H9 (cell line): ENCODE data around the gene CFL1. TPM values are rescaled to one million over a fixed set of nuclear protein-coding genes. Genes with fewer than 3 reads are reported as not detected.

Experiments
- DNase-seq: peaks from one replicate; pipeline ENCODE4 v3.0.0-alpha.2; 2017
- H2AFZ ChIP-seq: one replicate; pipeline ENCODE4 v1.6.1; 2013; ENCODE audit warnings: mild to moderate bottlenecking, low read length, control low read depth, moderate library complexity
- H2AK5ac ChIP-seq: 2 replicates; pipeline ENCODE4 v1.6.1; 2013; ENCODE audit warnings: low read length, control low read depth, mixed read lengths; ENCODE audit not compliant: insufficient read length
- H2BK120ac ChIP-seq: one replicate; pipeline ENCODE4 v1.6.1; 2013; ENCODE audit warnings: low read depth, mild to moderate bottlenecking, low read length, control low read depth, inconsistent platforms; ENCODE audit not compliant: poor library complexity, severe bottlenecking
- H2BK12ac ChIP-seq: 2 replicates; pipeline ENCODE4 v1.6.1; 2013; ENCODE audit warnings: low read length, control low read depth, mixed read lengths, low read depth; ENCODE audit not compliant: insufficient read length
- H2BK15ac ChIP-seq: 2 replicates; pipeline ENCODE4 v1.6.1; 2013; ENCODE audit warnings: low read depth, low read length, control low read depth
- H2BK20ac ChIP-seq: one replicate; pipeline ENCODE4 v1.6.1; 2013; ENCODE audit warnings: low read depth, mild to moderate bottlenecking, low read length, control low read depth, inconsistent platforms; ENCODE audit not compliant: poor library complexity, severe bottlenecking
- H2BK5ac ChIP-seq: 2 replicates; pipeline ENCODE4 v1.6.1; 2013; ENCODE audit warnings: low read length, control low read depth, mixed read lengths; ENCODE audit not compliant: insufficient read length
- H3K14ac ChIP-seq: 2 replicates; pipeline ENCODE4 v1.6.1; 2013; ENCODE audit warnings: low read length, control low read depth; ENCODE audit not compliant: insufficient read depth
- H3K18ac ChIP-seq: 2 replicates; pipeline ENCODE4 v1.6.1; 2013; ENCODE audit warnings: low read depth, mild to moderate bottlenecking, mixed read lengths, low read length, control low read depth; ENCODE audit not compliant: insufficient read length
- H3K23ac ChIP-seq: 2 replicates; pipeline ENCODE4 v1.6.1; 2013; ENCODE audit warnings: low read length, control low read depth, mixed read lengths, low read depth; ENCODE audit not compliant: insufficient read length
- H3K23me2 ChIP-seq: 2 replicates; pipeline ENCODE4 v1.6.1; 2013; ENCODE audit warnings: low read depth, mild to moderate bottlenecking, mixed read lengths, low read length, control low read depth; ENCODE audit not compliant: insufficient read length, poor library complexity, severe bottlenecking
- H3K27ac ChIP-seq: 2 replicates; pipeline ENCODE4 v1.5.1; 2013; ENCODE audit warnings: low read length, control low read depth, mixed read lengths, low read depth; ENCODE audit not compliant: insufficient read length
- H3K27me3 ChIP-seq: 2 replicates; pipeline ENCODE4 v1.6.1; 2013; ENCODE audit warnings: low read length, control low read depth, inconsistent platforms; ENCODE audit not compliant: insufficient read depth
- H3K4ac ChIP-seq: 2 replicates; pipeline ENCODE4 v1.6.1; 2013; ENCODE audit warnings: low read depth, mild to moderate bottlenecking, control low read depth, inconsistent platforms, low read length, moderate library complexity
- H3K4me1 ChIP-seq: 2 replicates; pipeline ENCODE4 v1.6.1; 2013; ENCODE audit warnings: low read length, control low read depth, inconsistent platforms; ENCODE audit not compliant: insufficient read depth
- H3K4me2 ChIP-seq: 2 replicates; pipeline ENCODE4 v1.6.1; 2013; ENCODE audit warnings: low read length, control low read depth, mixed read lengths; ENCODE audit not compliant: insufficient read length, insufficient read depth
- H3K56ac ChIP-seq: 2 replicates; pipeline ENCODE4 v1.6.1; 2013; ENCODE audit warnings: low read depth, mild to moderate bottlenecking, mixed read lengths, low read length, control low read depth; ENCODE audit not compliant: insufficient read length
- H3K79me1 ChIP-seq: 2 replicates; pipeline ENCODE4 v1.6.1; 2013; ENCODE audit warnings: low read depth, mild to moderate bottlenecking, moderate library complexity, low read length, control low read depth, inconsistent platforms; ENCODE audit not compliant: insufficient read depth, poor library complexity, severe bottlenecking
- H3K79me2 ChIP-seq: 2 replicates; pipeline ENCODE4 v1.6.1; 2013; ENCODE audit warnings: low read length, control low read depth, inconsistent platforms; ENCODE audit not compliant: insufficient read depth
- H3K9ac ChIP-seq: 2 replicates; pipeline ENCODE4 v1.6.1; 2013; ENCODE audit warnings: low read length, control low read depth, mixed read lengths; ENCODE audit not compliant: insufficient read length; ENCODE audit errors: extremely low read depth
- H3K9me3 ChIP-seq: one replicate; pipeline ENCODE4 v1.6.1; 2013; ENCODE audit warnings: low read depth, low read length, inconsistent platforms; ENCODE audit not compliant: control insufficient read depth
- H3T11ph ChIP-seq: one replicate; pipeline ENCODE4 v1.6.1; 2013; ENCODE audit warnings: mild to moderate bottlenecking, low read length, control low read depth, inconsistent platforms
- H4K20me1 ChIP-seq: one replicate; pipeline ENCODE4 v1.6.1; 2013; ENCODE audit not compliant: control insufficient read depth, insufficient read length, insufficient read depth
- H4K5ac ChIP-seq: 2 replicates; pipeline ENCODE4 v1.6.1; 2013; ENCODE audit warnings: low read depth, mild to moderate bottlenecking, mixed read lengths, low read length, control low read depth; ENCODE audit not compliant: insufficient read length
- H4K8ac ChIP-seq: replicated peaks from 2 replicates; pipeline ENCODE4 v1.6.1; 2013; ENCODE audit warnings: low read length, control low read depth, mixed read lengths, low read depth; ENCODE audit not compliant: insufficient read length
- H4K91ac ChIP-seq: 2 replicates; pipeline ENCODE4 v1.6.1; 2013; ENCODE audit warnings: low read depth, mild to moderate bottlenecking, moderate library complexity, mixed read lengths, low read length, control low read depth; ENCODE audit not compliant: insufficient read length
- H3K27ac Mint-ChIP-seq, 3 experiments: 2 replicates in 2 of 3; 3 replicates in 1 of 3; pipeline ENCODE4 v1.8.0; 2020 to 2021; ENCODE audit warnings: mixed read lengths in 3 of 3, mild to moderate bottlenecking in 1 of 3, moderate library complexity in 1 of 3
- H3K27me3 Mint-ChIP-seq: 2 replicates; pipeline ENCODE4 v1.8.0; 2021; ENCODE audit warnings: low read depth, mild to moderate bottlenecking, moderate library complexity, mixed read lengths
- H3K36me3 Mint-ChIP-seq, 3 experiments: 2 replicates in 2 of 3; 3 replicates in 1 of 3; pipeline ENCODE4 v1.8.0; 2020 to 2021; ENCODE audit warnings: low read depth in 3 of 3, mixed read lengths in 3 of 3; ENCODE audit not compliant: insufficient read depth in 1 of 3
- H3K4me1 Mint-ChIP-seq, 2 experiments: 2 replicates each; pipeline ENCODE4 v1.8.0; 2020; ENCODE audit warnings: mixed read lengths in 2 of 2
- H3K4me3 Mint-ChIP-seq, 2 experiments: 2 replicates in 1 of 2; 3 replicates in 1 of 2; pipeline ENCODE4 v1.8.0; 2020 to 2021; ENCODE audit warnings: mild to moderate bottlenecking in 2 of 2, mixed read lengths in 2 of 2, moderate library complexity in 1 of 2
- H3K9me3 Mint-ChIP-seq, 2 experiments: 2 replicates in 1 of 2; 3 replicates in 1 of 2; pipeline ENCODE4 v1.8.0; 2020; ENCODE audit warnings: mild to moderate bottlenecking in 2 of 2, mixed read lengths in 2 of 2, moderate library complexity in 1 of 2
- CTCF ChIP-seq: fragments of 200-600 bp; sonication (generic); conservative IDR thresholded peaks from 3 replicates; pipeline ENCODE4 v1.8.0; 2021; ENCODE audit warnings: antibody characterized with exemption, mild to moderate bottlenecking
- WGBS: extraction: QIAGEN DNeasy Blood & Tissue Kit; methylation state at CpG from one replicate; pipeline ENCODE4 v1.1.7; 2013; ENCODE audit warnings: missing lambda C conversion rate, low lambda C conversion rate, mixed read lengths; ENCODE audit not compliant: insufficient read length; ENCODE audit errors: extremely low coverage; 5-methylcytosine and 5-hydroxymethylcytosine counted together
- total RNA-seq: library from RNA; stranded (reverse); gene quantifications from 2 replicates; pipeline ENCODE4 v1.2.1, GENCODE V29; 2021

CFL1 gene
- total RNA-seq, 1 experiment from 2014 or later = 1,107 TPM

GRCh38 chr11:65806979-65807378 lies 51.0 kb downstream of the CFL1 start:
- no peak for TF ChIP-seq CTCF
- H3K27me3 Mint-ChIP-seq = peaks cover 33% of the 10 kb centered on the region
- Histone ChIP-seq H3K14ac (no peak overlapping the region), H3K4me1 (no peaks in the 10 kb centered on the region), H3K27ac (no peak overlapping the region), H3K18ac (no peak overlapping the region), H3K79me1 (no peaks in the 10 kb centered on the region), H4K8ac (no peak overlapping the region), H4K5ac (no peak overlapping the region), H2BK20ac (no peak overlapping the region), H2BK5ac (no peak overlapping the region), H3K9me3 (no peaks in the 10 kb centered on the region), H4K20me1 (no peaks in the 10 kb centered on the region), H3K9ac (no peak overlapping the region), H3K79me2 (no peaks in the 10 kb centered on the region), H3K56ac (no peak overlapping the region), H2BK120ac (no peak overlapping the region), H3K4me2 (no peak overlapping the region), H3T11ph (no peak overlapping the region), H2AFZ (no peak overlapping the region), H2BK12ac (no peak overlapping the region), H3K23ac (no peak overlapping the region), H2BK15ac (no peak overlapping the region), H3K27me3 (no peaks in the 10 kb centered on the region; the same call in 1 of the 2 replicates), H4K91ac (no peak overlapping the region), H3K4ac (no peak overlapping the region), H3K23me2 (no peaks in the 10 kb centered on the region), H2AK5ac (no peak overlapping the region)
- WGBS = no CpG with 5 or more reads among the region's 6 CpGs
- no peak overlapping the region for H3K27ac Mint-ChIP-seq
- no peaks in the 10 kb centered on the region; a peak in 1 of 7 replicates for H3K36me3 Mint-ChIP-seq
- no peak for DNase-seq
- H3K9me3 Mint-ChIP-seq = no peaks in the 10 kb centered on the region
- no peak overlapping the region for H3K4me3 Mint-ChIP-seq
- H3K4me1 Mint-ChIP-seq = peaks cover 2 to 11% of the 10 kb centered on the region in 2 experiments; a peak in 2 of 4 replicates

Other genes starting within 250 kb of the CFL1 start
- 57.9 and 61.1 TPM in 2 replicates for gene MAP3K11, start 244.0 kb downstream of the CFL1 start, total RNA-seq
- 48.3 and 50.5 TPM in 2 replicates for gene PCNX3, start 242.4 kb downstream of the CFL1 start, total RNA-seq
- gene SIPA1, start 220.1 kb downstream of the CFL1 start, total RNA-seq = 32.0 and 37.4 TPM in 2 replicates
- 43.3 and 48.8 TPM in 2 replicates for gene RELA, start 195.3 kb downstream of the CFL1 start, total RNA-seq
- gene KAT5, start 145.9 kb downstream of the CFL1 start, total RNA-seq = 56.7 and 57.4 TPM in 2 replicates
- 53.8 and 57.7 TPM in 2 replicates for gene RNASEH2C, start 137.4 kb downstream of the CFL1 start, total RNA-seq
- gene AP5B1, start 77.2 kb downstream of the CFL1 start, total RNA-seq = 9.4 and 9.6 TPM in 2 replicates
- gene OVOL1, start 71.1 kb downstream of the CFL1 start, total RNA-seq = 5.1 and 5.7 TPM in 2 replicates
- 0.88 and 1.2 TPM in 2 replicates for gene SNX32, start 24.2 kb downstream of the CFL1 start, total RNA-seq
- 45.0 and 49.2 TPM in 2 replicates for gene MUS81, start 2.3 kb upstream of the CFL1 start, total RNA-seq
- 22.9 and 26.2 TPM in 2 replicates for gene EFEMP2, start 14.6 kb upstream of the CFL1 start, total RNA-seq
- gene CTSW, start 21.7 kb upstream of the CFL1 start, total RNA-seq = not detected in 2 replicates
- gene FIBP, start 30.3 kb upstream of the CFL1 start, total RNA-seq = 86.8 and 87.0 TPM in 2 replicates
- 23.3 and 23.4 TPM in 2 replicates for gene CCDC85B, start 32.5 kb upstream of the CFL1 start, total RNA-seq
- 33.7 and 36.1 TPM in 2 replicates for gene FOSL1, start 42.2 kb upstream of the CFL1 start, total RNA-seq
- 14.0 and 15.7 TPM in 2 replicates for gene C11orf68, start 60.9 kb upstream of the CFL1 start, total RNA-seq
- 101 and 105 TPM in 2 replicates for gene DRAP1, start 61.2 kb upstream of the CFL1 start, total RNA-seq
- 2.2 and 3.1 TPM in 2 replicates for gene TSGA10IP, start 87.3 kb upstream of the CFL1 start, total RNA-seq
- gene SART1, start 103.6 kb upstream of the CFL1 start, total RNA-seq = 52.0 and 57.8 TPM in 2 replicates
- 46.7 and 52.6 TPM in 2 replicates for gene EIF1AD, start 144.0 kb upstream of the CFL1 start, total RNA-seq
- gene BANF1, start 144.3 kb upstream of the CFL1 start, total RNA-seq = 346 and 359 TPM in 2 replicates
- gene CST6, start 153.8 kb upstream of the CFL1 start, total RNA-seq = not detected in 2 replicates
- not detected in 2 replicates for gene CATSPER1, start 168.3 kb upstream of the CFL1 start, total RNA-seq
- gene GAL3ST3, start 191.0 kb upstream of the CFL1 start, total RNA-seq = 17.2 and 19.8 TPM in 2 replicates
- 237 and 248 TPM in 2 replicates for gene SF3B2, start 194.2 kb upstream of the CFL1 start, total RNA-seq
- gene PACS1, start 212.1 kb upstream of the CFL1 start, total RNA-seq = 28.7 and 35.5 TPM in 2 replicates